Transverse colon (tissue), 4 donors: ENCODE measurements around the gene STT3B. TPM values are rescaled to one million over a fixed set of nuclear protein-coding genes. Genes with fewer than 3 reads are reported as not detected.

Source experiments
- DNase-seq: peaks from one replicate; pipeline ENCODE4 v3.0.0-alpha.2; 2019
- H3K27ac ChIP-seq, 4 donors: fragments of 200-600 bp; sonication (generic); 2 replicates each; pipeline ENCODE4 v1.5.1; 2016 to 2018; ENCODE audit warnings: inconsistent platforms in 4 of 4
- H3K27me3 ChIP-seq: fragments of 200-600 bp; sonication (generic); 2 replicates; pipeline ENCODE4 v1.5.1; 2017; ENCODE audit warnings: inconsistent platforms
- H3K36me3 ChIP-seq, 4 donors: fragments of 200-600 bp; sonication (generic); 2 replicates each; pipeline ENCODE4 v1.5.1; 2017 to 2019; ENCODE audit warnings: inconsistent platforms in 4 of 4
- H3K4me1 ChIP-seq, 4 donors: fragments of 200-600 bp; sonication (generic); 2 replicates each; pipeline ENCODE4 v1.5.1; 2017 to 2020; ENCODE audit warnings: inconsistent platforms in 4 of 4
- H3K4me3 ChIP-seq, 4 donors: fragments of 200-600 bp; sonication (generic); 1 replicate in 1 of 4; 2 replicates in 3 of 4; pipeline versions ENCODE4 v1.5.1 to v1.6.1; 2017 to 2019; ENCODE audit warnings: inconsistent platforms in 4 of 4
- H3K9me3 ChIP-seq, 2 donors: fragments of 200-600 bp; sonication (generic); 2 replicates each; pipeline ENCODE4 v1.5.1; 2017 to 2019; ENCODE audit warnings: inconsistent platforms in 2 of 2
- EP300 ChIP-seq: sonication (generic); formaldehyde crosslinking; IDR thresholded peaks from one replicate; pipeline ENCODE4 v1.6.1; 2017; ENCODE audit warnings: antibody characterized with exemption, low read depth
- POLR2A ChIP-seq: fragments of 450-650 bp; IDR thresholded peaks from one replicate; pipeline ENCODE4 v1.6.1; 2016; ENCODE audit warnings: antibody characterized with exemption, mild to moderate bottlenecking, moderate library complexity
- POLR2AphosphoS5 ChIP-seq, 3 donors: sonication (generic); formaldehyde crosslinking; IDR thresholded peaks; one replicate each; pipeline ENCODE4 v1.6.1; 2016; ENCODE audit warnings: antibody characterized with exemption in 3 of 3
- WGBS, 2 donors: methylation state at CpG; one replicate each; pipeline ENCODE4 v1.1.5; 2018; ENCODE audit warnings: low coverage in 1 of 2; 5-methylcytosine and 5-hydroxymethylcytosine counted together
- in situ Hi-C, 4 donors: fragments of 200-750 bp; cut with MboI; loops; one replicate each; pipeline versions ENCODE4 v1.15.0 to v1.15.1; 2017; ENCODE audit warnings: low sequenced_read_pairs in 3 of 4, low pct_ligation_motif_present in 1 of 4, low pct_unique_long_range_greater_than_20kb in 1 of 4
- intact Hi-C: fragments of 100-400 bp; cut with DNase I; formaldehyde crosslinking; loops from one replicate; pipeline ENCODE4 v1.15.1; 2023; ENCODE audit warnings: low total_unique reads
- total RNA-seq, 4 donors: library from RNA; depleted of rRNA; stranded (reverse); fragments of >200 nt; gene quantifications; one replicate each; pipeline ENCODE4 v1.1.0, GENCODE V29; 2016
- TF ChIP-seq, protein P1 (sequence below), 5 experiments: fragments of 200-600 bp in 3 of 5; fragments of 450-650 bp in 2 of 5; sonication (generic) in 3 of 5; IDR thresholded peaks; 1 replicate in 2 of 5; 2 replicates in 3 of 5; pipeline ENCODE4 v1.5.1; 2016 to 2017; ENCODE audit warnings: antibody characterized with exemption in 5 of 5, inconsistent platforms in 3 of 5, mild to moderate bottlenecking in 2 of 5, moderate library complexity in 1 of 5

The STT3B gene
- total RNA-seq, 4 donors from 2014 or later: 32.8 to 128 (median 60.9) TPM

- Histone ChIP-seq H3K27me3 (no peaks in the 10 kb centered on the region), H3K4me1 (peaks cover 5 to 54% (median 7%) of the 10 kb centered on the region in 4 donors), H3K27ac (no peak overlapping the region), H3K9me3 (no peaks in the 10 kb centered on the region), H3K36me3 (peaks cover 0 to 5% (median 0%) of the 10 kb centered on the region in 4 donors), H3K4me3 (no peak overlapping the region)
- intact Hi-C loops (no loop called here), in situ Hi-C loops (no loop called here)
- TF ChIP-seq POLR2AphosphoS5 (IDR thresholded peaks at IDR 0.05): no peak
- DNase-seq: no peak
These were observed 44.5 kb downstream of the STT3B start for GRCh38 chr3:31577232-31577631.

DNA sequence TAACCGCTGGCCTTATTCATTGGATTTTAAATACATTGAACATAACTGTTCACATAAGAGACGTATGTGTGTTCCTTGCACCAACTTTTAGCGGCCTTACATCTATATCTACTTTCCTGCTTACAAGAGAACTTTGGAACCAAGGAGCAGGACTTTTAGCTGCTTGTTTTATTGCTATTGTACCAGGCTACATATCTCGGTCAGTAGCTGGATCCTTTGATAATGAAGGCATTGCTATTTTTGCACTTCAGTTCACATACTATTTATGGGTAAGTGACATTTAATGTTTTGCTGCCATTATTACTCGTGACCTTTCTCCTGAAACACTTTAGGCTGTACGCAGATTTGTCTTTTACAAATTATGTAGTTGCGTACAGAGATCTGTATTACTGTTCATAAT lies 47.1 kb downstream of the STT3B start:
- WGBS, 2 donors: 65 to 71% methylated on average over 7 of the region's 7 CpGs
- H3K4me1 ChIP-seq: peaks cover 0 to 35% (median 0%) of the 10 kb centered on the region in 4 donors
- no peaks in the 10 kb centered on the region for H3K27me3 ChIP-seq
- no peaks in the 10 kb centered on the region for H3K9me3 ChIP-seq
- intact Hi-C loops: no loop called here
- TF ChIP-seq, protein P1, sequence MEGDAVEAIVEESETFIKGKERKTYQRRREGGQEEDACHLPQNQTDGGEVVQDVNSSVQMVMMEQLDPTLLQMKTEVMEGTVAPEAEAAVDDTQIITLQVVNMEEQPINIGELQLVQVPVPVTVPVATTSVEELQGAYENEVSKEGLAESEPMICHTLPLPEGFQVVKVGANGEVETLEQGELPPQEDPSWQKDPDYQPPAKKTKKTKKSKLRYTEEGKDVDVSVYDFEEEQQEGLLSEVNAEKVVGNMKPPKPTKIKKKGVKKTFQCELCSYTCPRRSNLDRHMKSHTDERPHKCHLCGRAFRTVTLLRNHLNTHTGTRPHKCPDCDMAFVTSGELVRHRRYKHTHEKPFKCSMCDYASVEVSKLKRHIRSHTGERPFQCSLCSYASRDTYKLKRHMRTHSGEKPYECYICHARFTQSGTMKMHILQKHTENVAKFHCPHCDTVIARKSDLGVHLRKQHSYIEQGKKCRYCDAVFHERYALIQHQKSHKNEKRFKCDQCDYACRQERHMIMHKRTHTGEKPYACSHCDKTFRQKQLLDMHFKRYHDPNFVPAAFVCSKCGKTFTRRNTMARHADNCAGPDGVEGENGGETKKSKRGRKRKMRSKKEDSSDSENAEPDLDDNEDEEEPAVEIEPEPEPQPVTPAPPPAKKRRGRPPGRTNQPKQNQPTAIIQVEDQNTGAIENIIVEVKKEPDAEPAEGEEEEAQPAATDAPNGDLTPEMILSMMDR (IDR thresholded peaks at IDR 0.05): no peak
- TF ChIP-seq POLR2AphosphoS5 (IDR thresholded peaks at IDR 0.05): peak in 1 of 3 donors; percentile 13
- no peak overlapping the region for H3K27ac ChIP-seq
- in situ Hi-C loops: no loop called here
- no peak for DNase-seq
- no peak overlapping the region for H3K4me3 ChIP-seq
- H3K36me3 ChIP-seq: peaks cover 0 to 10% (median 2%) of the 10 kb centered on the region in 4 donors

GRCh38 chr3:31580645-31581044 lies 47.9 kb downstream of the STT3B start:
- in situ Hi-C loops (no loop called here), intact Hi-C loops (no loop called here)
- no peak for DNase-seq
- TF ChIP-seq POLR2AphosphoS5 (IDR thresholded peaks at IDR 0.05): no peak
- no peak for TF ChIP-seq EP300
- TF ChIP-seq, protein P1 (IDR thresholded peaks at IDR 0.05): no peak
- H3K4me1 ChIP-seq: peaks cover 0 to 27% (median 0%) of the 10 kb centered on the region in 4 donors
- peaks cover 0 to 17% (median 2%) of the 10 kb centered on the region in 4 donors for H3K36me3 ChIP-seq
- no peak overlapping the region for H3K4me3 ChIP-seq
- H3K9me3 ChIP-seq: no peaks in the 10 kb centered on the region
- H3K27ac ChIP-seq: no peak overlapping the region
- WGBS, 2 donors: 85 to 92% methylated on average over 2 of the region's 2 CpGs
- no peaks in the 10 kb centered on the region for H3K27me3 ChIP-seq

DNA sequence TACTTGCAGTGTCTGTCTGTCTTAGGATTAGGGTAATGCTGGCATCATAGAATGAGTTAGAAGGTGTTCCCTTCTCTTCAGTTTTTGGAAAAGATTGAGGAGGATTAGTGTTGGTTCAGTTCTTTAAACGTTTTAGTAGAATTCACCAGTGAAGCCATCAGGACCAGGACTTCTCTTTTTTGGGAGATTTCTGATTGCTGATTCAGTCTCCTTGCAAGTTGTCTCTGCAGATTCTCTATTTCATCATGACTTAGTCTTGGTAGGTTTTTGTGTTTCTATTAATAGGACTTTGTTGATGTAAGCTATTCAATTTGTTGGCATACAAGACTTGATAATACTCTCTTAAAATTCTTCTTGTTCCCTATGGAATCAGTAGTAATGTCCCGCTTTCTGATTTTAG lies 48.9 kb downstream of the STT3B start:
- peaks cover 0 to 27% (median 0%) of the 10 kb centered on the region in 4 donors for H3K4me1 ChIP-seq
- TF ChIP-seq POLR2A (no peak), POLR2AphosphoS5 (IDR thresholded peaks at IDR 0.05) (no peak), EP300 (no peak)
- TF ChIP-seq, protein P1 (IDR thresholded peaks at IDR 0.05): no peak
- intact Hi-C loops: no loop called here
- no peak for DNase-seq
- H3K27ac ChIP-seq: no peak overlapping the region
- no peaks in the 10 kb centered on the region for H3K27me3 ChIP-seq
- peaks cover 0 to 19% (median 2%) of the 10 kb centered on the region in 4 donors for H3K36me3 ChIP-seq
- 79 to 92% methylated on average over 2 of the region's 2 CpGs for WGBS, 2 donors
- no peak overlapping the region for H3K4me3 ChIP-seq
- no peaks in the 10 kb centered on the region for H3K9me3 ChIP-seq
- in situ Hi-C loops: no loop called here

- intact Hi-C loops (no loop called here), in situ Hi-C loops (no loop called here)
- Histone ChIP-seq H3K4me1 (peaks cover 0 to 9% (median 4%) of the 10 kb centered on the region in 4 donors), H3K27me3 (no peaks in the 10 kb centered on the region), H3K4me3 (no peak overlapping the region), H3K36me3 (peaks cover 0 to 30% (median 7%) of the 10 kb centered on the region in 4 donors), H3K9me3 (peaks cover 8 to 16% of the 10 kb centered on the region in 2 donors), H3K27ac (no peak overlapping the region)
- no peak for DNase-seq
- TF ChIP-seq, protein P1 (IDR thresholded peaks at IDR 0.05): no peak
- TF ChIP-seq POLR2A (no peak), POLR2AphosphoS5 (IDR thresholded peaks at IDR 0.05) (no peak), EP300 (no peak)
- WGBS, 2 donors: 94 to 97% methylated on average over 2 of the region's 2 CpGs
These were observed 56.5 kb downstream of the STT3B start for GRCh38 chr3:31589228-31589627.
